ENCODE measurements around the gene ZNF669.

ZNF669 gene

DNA sequence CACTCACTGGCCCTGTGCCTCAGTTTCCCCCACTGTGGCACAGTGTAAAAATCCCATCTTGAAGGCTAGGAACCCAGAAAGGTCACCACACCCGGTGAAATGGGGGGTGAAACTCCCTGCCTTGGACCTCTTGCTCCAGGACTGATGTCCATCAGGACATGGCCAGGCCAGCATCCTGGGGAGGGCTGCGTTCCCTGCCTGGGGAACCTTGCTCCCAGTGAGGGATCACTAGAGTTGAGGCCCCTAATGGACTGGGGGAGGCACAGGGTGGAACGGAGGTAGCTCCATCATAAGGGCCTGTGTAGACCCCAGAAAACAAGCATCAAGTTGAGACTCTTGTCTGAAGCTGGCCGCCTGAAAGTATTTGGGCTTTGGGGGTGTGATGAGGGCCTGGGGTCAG is 15.2 kb downstream of the ZNF669 start:
- no peaks in the 10 kb centered on the region for H3K36me3 ChIP-seq (ENCODE audit: control insufficient read depth, insufficient read depth, low read length, severe bottlenecking)
- no peak overlapping the region for H3K4me3 ChIP-seq (ENCODE audit: low read length)
- no peaks in the 10 kb centered on the region for H3K4me1 ChIP-seq (ENCODE audit: control insufficient read depth, insufficient read depth, low read length)
- H3K9ac ChIP-seq (ENCODE audit: low read length), result no peak overlapping the region
- H3K27me3 ChIP-seq (replicated peaks; ENCODE audit: control insufficient read depth, insufficient read depth, low read length), result no peaks in the 10 kb centered on the region
- no peaks in the 10 kb centered on the region for H3K9me3 ChIP-seq (ENCODE audit: control insufficient read depth, low read length)
- no peak for DNase-seq (ENCODE audit: low read depth)

DNA sequence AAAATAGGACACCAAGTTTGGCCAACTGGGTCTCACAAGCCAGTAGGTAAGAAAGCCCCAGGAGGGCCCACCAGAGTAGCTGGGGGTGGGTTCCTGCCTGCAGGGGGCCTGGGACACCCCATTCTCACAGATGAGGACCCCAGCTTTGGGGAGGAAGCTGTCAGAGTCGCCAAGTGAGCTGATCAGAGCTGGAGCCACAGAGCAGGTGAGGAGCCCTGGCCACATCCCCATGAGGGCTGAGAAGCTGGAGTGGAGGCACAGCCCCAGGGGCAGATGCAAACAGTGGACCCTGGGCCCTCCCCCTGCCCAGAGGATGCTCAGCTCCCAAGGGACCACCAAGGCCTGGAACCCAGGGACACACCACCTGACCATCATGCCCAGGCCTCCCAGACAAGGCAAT is 16.9 kb downstream of the ZNF669 start:
- Histone ChIP-seq H3K9me3 (ENCODE audit: control insufficient read depth, low read length) (peaks cover 3% of the 10 kb centered on the region), H3K4me1 (ENCODE audit: control insufficient read depth, insufficient read depth, low read length) (no peaks in the 10 kb centered on the region), H3K9ac (ENCODE audit: low read length) (no peak overlapping the region), H3K4me3 (ENCODE audit: low read length) (no peak overlapping the region), H3K36me3 (ENCODE audit: control insufficient read depth, insufficient read depth, low read length, severe bottlenecking) (no peaks in the 10 kb centered on the region), H3K27me3 (replicated peaks; ENCODE audit: control insufficient read depth, insufficient read depth, low read length) (no peaks in the 10 kb centered on the region)
- DNase-seq (ENCODE audit: low read depth), result no peak

DNA sequence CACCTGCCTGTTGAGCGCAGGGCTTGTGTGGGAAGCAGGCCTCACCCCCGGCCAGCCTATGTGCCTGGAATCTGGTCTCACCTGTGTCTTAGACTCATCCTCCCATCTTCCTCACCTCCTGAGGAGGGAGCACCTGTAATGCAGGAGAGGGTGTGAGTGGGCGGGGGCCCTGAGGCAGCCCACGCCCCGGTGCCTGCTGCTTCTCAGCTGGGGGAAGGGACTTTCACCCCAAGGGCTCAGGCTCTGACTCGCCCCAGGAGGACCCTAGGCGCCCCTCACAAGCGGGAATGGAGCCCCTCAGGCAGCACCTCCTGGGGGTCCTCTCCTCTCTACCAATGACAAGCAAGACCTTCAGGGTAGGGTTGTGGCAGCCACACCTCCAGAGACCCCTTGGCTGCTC is 18.8 kb downstream of the ZNF669 start:
- Histone ChIP-seq H3K4me3 (ENCODE audit: low read length) (no peak overlapping the region), H3K9ac (ENCODE audit: low read length) (no peak overlapping the region), H3K36me3 (ENCODE audit: control insufficient read depth, insufficient read depth, low read length, severe bottlenecking) (no peaks in the 10 kb centered on the region), H3K9me3 (ENCODE audit: control insufficient read depth, low read length) (peaks cover 3% of the 10 kb centered on the region), H3K27me3 (replicated peaks; ENCODE audit: control insufficient read depth, insufficient read depth, low read length) (no peaks in the 10 kb centered on the region), H3K4me1 (ENCODE audit: control insufficient read depth, insufficient read depth, low read length) (no peaks in the 10 kb centered on the region)
- no peak for DNase-seq (ENCODE audit: low read depth)

DNA sequence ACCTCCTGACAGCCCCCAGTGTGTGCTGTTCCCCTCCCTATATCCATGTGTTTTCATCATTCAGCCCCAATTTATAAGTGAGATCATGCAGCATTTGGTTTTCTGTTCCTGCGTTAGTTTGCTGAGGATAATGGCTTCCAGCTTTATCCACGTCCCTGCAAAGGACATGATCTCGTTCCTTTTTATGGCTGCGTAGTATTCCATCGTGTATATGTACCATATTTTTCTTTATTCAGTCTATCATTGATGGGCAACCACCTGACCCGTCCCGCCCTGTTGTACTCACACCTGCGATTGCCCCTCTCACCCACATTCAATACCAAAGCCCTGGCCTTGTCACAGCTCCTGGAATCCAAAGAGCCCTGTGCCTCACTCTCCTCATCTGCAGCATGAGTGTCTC is 19.4 kb downstream of the ZNF669 start:
- Histone ChIP-seq H3K36me3 (ENCODE audit: control insufficient read depth, insufficient read depth, low read length, severe bottlenecking) (no peaks in the 10 kb centered on the region), H3K9me3 (ENCODE audit: control insufficient read depth, low read length) (peaks cover 3% of the 10 kb centered on the region), H3K4me3 (ENCODE audit: low read length) (no peak overlapping the region), H3K9ac (ENCODE audit: low read length) (no peak overlapping the region), H3K27me3 (replicated peaks; ENCODE audit: control insufficient read depth, insufficient read depth, low read length) (no peaks in the 10 kb centered on the region), H3K4me1 (ENCODE audit: control insufficient read depth, insufficient read depth, low read length) (no peaks in the 10 kb centered on the region)
- no peak for DNase-seq (ENCODE audit: low read depth)

DNA sequence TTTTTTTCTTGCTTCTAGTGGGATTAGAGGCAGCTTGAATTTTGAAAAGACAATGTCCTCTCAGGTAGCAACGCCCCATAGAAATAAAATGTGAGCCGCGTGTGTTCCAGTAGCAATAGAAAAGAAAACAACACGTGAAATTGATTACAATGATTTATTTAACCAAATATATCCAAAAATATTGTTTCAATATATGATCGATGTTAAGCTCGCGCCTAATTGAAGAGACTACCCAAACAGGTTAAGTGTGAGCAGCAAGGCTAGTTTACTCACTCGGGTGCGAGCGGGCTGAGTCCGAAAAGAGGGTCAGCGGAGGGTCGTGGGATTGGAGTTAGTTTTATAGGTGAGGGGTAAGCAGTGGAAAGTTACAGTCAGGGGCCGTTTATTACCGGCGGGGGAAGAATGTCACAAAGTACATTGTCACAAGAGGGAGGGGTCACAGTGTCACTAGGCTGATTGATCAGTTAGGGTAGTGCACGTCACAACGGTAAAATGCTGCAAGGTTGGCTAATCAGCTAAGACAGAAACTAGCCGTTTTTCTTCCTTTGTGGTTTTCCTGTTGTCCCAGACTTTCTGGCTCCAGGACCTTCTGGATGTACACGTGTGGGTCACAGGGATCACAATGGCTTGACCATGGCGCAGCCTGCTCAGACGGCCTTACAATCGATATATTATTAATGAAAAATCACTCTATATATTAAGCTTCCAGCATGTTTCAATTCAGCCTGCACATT is 24.8 kb downstream of the ZNF669 start:
- no peak for DNase-seq (ENCODE audit: low read depth)
- H3K36me3 ChIP-seq (ENCODE audit: control insufficient read depth, insufficient read depth, low read length, severe bottlenecking), result no peaks in the 10 kb centered on the region
- H3K4me1 ChIP-seq (ENCODE audit: control insufficient read depth, insufficient read depth, low read length), result peaks cover 16% of the 10 kb centered on the region
- H3K9ac ChIP-seq (ENCODE audit: low read length), result peak overlapping the region; percentile 93
- peak overlapping the region; percentile 98 for H3K4me3 ChIP-seq (ENCODE audit: low read length)
- H3K9me3 ChIP-seq (ENCODE audit: control insufficient read depth, low read length), result peaks cover 3% of the 10 kb centered on the region
- H3K27me3 ChIP-seq (replicated peaks; ENCODE audit: control insufficient read depth, insufficient read depth, low read length), result no peaks in the 10 kb centered on the region

DNA sequence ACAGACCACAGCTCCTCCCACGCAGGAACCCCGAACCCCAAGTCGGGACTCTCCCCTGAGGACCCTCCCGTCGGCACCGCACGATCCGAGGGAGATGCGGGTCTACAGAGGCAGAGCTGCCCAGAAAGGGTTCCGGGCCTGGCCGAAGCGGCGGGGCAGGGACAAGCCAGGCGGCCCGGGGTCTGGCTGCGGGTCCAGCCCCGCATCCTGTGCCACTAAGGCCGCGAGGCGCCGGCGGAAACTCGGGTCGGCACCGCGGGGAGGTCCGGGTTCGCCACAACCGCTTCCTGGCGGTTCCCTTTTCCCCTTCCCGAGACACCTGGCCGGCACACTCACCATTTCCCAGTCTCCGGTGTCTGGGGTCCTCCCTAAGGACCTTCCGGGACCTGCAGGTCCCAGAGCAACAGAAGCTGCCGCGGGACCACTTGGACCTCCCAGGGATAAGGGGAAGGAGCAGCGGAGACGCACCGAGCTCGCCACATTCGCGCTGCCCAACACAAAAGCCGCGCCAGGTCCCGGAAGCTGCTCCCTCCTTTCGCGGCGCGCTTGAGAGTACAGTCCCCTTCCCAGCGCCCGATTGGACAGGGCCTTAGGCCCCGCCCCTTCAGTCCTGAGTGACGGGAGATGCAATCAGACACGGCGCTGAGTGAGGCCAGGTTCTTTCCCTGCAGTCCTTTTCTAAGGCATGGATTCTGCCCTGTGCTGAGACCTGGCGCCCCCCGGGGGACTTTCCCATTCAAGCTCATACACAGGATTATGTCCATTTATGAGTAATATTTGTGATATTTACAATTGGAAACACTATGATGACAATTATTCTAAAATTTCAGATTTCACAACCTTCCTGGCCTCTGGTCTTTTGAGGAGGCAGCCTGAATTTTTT is 25.7 kb downstream of the ZNF669 start, which contains the start of gene ZNF670:
ZNF670 (minus strand) TSS at position 554 of the 883 bp plus-strand sequence; CDS start at position 339, 215 bp downstream.
- H3K4me3 ChIP-seq (ENCODE audit: low read length), result peak within 1 kb of the TSS; percentile 98
- H3K4me1 ChIP-seq (ENCODE audit: control insufficient read depth, insufficient read depth, low read length), result peaks cover 16% of the 10 kb centered on the region
- peaks cover 3% of the 10 kb centered on the region for H3K9me3 ChIP-seq (ENCODE audit: control insufficient read depth, low read length)
- H3K36me3 ChIP-seq (ENCODE audit: control insufficient read depth, insufficient read depth, low read length, severe bottlenecking), result no peaks in the 10 kb centered on the region
- peak; percentile 99 for DNase-seq (ENCODE audit: low read depth)
- no peaks in the 10 kb centered on the region for H3K27me3 ChIP-seq (replicated peaks; ENCODE audit: control insufficient read depth, insufficient read depth, low read length)
- peak within 1 kb of the TSS; percentile 93 for H3K9ac ChIP-seq (ENCODE audit: low read length)

DNA sequence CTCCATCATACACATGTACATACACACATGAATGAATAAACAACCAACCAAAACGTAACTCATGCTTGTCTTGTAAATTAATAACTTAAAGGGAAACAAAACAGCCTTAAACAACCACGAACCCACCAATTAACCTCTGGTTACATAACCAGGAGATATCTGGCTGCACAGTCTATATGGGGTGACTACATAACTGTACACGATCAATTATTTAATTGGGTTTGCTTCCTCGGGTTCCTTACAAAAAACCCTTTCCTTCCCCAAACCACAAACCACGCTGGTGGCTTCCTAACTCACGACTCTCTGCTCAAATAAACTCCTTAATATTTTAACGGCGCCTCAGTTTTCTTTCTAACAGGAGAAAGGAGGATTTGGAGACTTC is 26.3 kb downstream of the ZNF669 start:
- Histone ChIP-seq H3K4me1 (ENCODE audit: control insufficient read depth, insufficient read depth, low read length) (peaks cover 16% of the 10 kb centered on the region), H3K9ac (ENCODE audit: low read length) (peak overlapping the region; percentile 93), H3K36me3 (ENCODE audit: control insufficient read depth, insufficient read depth, low read length, severe bottlenecking) (no peaks in the 10 kb centered on the region), H3K9me3 (ENCODE audit: control insufficient read depth, low read length) (no peaks in the 10 kb centered on the region), H3K27me3 (replicated peaks; ENCODE audit: control insufficient read depth, insufficient read depth, low read length) (no peaks in the 10 kb centered on the region), H3K4me3 (ENCODE audit: low read length) (peak overlapping the region; percentile 98)
- DNase-seq (ENCODE audit: low read depth), result peak; percentile 25

DNA sequence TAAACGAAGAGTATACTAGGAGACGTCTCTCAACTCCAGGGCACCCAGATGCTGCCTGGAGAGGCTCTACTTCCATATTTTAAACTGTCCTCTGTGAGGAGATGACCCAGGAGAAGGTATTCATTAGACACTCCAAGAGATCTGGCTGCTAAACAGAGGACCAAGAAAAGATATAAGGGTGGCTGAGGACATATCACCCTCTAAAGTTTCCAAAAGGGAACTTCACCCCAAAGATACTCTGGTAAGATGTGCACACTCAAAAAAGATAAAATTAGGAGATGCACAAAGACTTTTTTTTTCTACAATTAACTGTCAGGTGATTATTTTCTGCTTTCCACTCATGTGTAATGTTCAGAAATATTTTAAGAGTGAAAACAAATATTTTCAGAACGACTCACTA is 26.9 kb downstream of the ZNF669 start:
- Histone ChIP-seq H3K36me3 (ENCODE audit: control insufficient read depth, insufficient read depth, low read length, severe bottlenecking) (no peaks in the 10 kb centered on the region), H3K9ac (ENCODE audit: low read length) (peak overlapping the region; percentile 93), H3K9me3 (ENCODE audit: control insufficient read depth, low read length) (no peaks in the 10 kb centered on the region), H3K4me1 (ENCODE audit: control insufficient read depth, insufficient read depth, low read length) (peaks cover 16% of the 10 kb centered on the region), H3K27me3 (replicated peaks; ENCODE audit: control insufficient read depth, insufficient read depth, low read length) (no peaks in the 10 kb centered on the region), H3K4me3 (ENCODE audit: low read length) (peak overlapping the region; percentile 98)
- peak; percentile 23 for DNase-seq (ENCODE audit: low read depth)

DNA sequence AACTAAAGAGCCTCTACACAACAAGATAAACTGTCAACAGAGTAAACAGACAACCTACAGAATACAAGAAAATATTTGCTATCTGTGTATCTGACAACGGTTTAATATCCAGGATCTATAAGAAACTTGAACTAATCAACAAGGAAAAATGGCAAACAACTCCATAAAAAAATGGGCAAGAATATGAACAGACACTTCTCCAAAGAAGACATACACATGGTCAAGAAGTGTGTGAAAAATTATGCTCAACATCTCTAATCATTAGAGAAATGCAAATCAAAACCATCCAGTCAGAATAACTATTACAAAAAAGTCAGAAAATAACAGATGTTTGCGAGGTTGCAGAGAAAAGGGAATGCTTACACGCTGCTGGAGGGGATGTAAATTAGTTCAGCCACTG is 33.5 kb downstream of the ZNF669 start:
- H3K4me3 ChIP-seq (ENCODE audit: low read length), result no peak overlapping the region
- no peaks in the 10 kb centered on the region for H3K36me3 ChIP-seq (ENCODE audit: control insufficient read depth, insufficient read depth, low read length, severe bottlenecking)
- H3K27me3 ChIP-seq (replicated peaks; ENCODE audit: control insufficient read depth, insufficient read depth, low read length), result no peaks in the 10 kb centered on the region
- H3K9ac ChIP-seq (ENCODE audit: low read length), result no peak overlapping the region
- H3K9me3 ChIP-seq (ENCODE audit: control insufficient read depth, low read length), result peaks cover 6% of the 10 kb centered on the region
- H3K4me1 ChIP-seq (ENCODE audit: control insufficient read depth, insufficient read depth, low read length), result no peaks in the 10 kb centered on the region
- DNase-seq (ENCODE audit: low read depth), result no peak

DNA sequence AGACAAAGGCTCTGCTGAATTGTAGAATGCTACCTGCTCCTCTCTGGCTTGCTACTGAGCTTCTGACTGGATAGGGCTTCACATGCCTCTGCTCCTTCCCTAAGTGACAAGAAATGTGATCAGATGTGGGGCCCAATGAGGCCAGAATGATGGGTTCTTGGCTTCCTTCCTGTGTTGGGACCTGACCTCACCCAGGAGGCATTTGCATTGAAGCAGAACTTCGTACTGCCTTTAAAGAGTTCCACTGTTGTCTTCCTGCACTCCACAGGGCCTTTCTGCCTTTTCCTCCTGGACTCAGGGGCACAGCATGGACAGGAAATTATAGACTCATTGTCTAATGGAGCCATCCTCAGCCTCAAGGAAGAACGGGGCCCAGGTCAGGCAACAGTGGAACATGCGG is 39.9 kb downstream of the ZNF669 start:
- Histone ChIP-seq H3K9me3 (ENCODE audit: control insufficient read depth, low read length) (no peaks in the 10 kb centered on the region), H3K4me1 (ENCODE audit: control insufficient read depth, insufficient read depth, low read length) (no peaks in the 10 kb centered on the region), H3K4me3 (ENCODE audit: low read length) (no peak overlapping the region), H3K9ac (ENCODE audit: low read length) (no peak overlapping the region), H3K36me3 (ENCODE audit: control insufficient read depth, insufficient read depth, low read length, severe bottlenecking) (no peaks in the 10 kb centered on the region), H3K27me3 (replicated peaks; ENCODE audit: control insufficient read depth, insufficient read depth, low read length) (no peaks in the 10 kb centered on the region)
- DNase-seq (ENCODE audit: low read depth), result no peak

DNA sequence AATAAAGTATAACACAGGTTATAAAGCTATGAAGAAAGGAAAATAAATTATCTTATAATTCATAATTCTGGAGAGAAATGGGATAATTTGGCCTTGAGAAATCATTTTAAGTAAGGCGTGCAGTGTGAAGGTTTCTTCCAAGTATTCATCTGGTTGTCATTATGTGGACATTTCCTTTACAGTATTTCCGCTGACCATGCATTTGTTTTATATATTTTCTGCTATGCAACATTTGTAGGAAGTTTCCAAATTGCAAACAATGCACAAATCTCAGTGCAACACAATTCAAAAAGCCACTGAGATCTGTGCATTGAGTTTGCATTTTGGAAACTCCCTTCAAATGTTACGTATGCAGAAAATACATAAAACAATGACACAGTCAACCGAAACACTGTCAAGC is 43.4 kb downstream of the ZNF669 start:
- Histone ChIP-seq H3K9ac (ENCODE audit: low read length) (no peak overlapping the region), H3K9me3 (ENCODE audit: control insufficient read depth, low read length) (peaks cover 12% of the 10 kb centered on the region), H3K4me1 (ENCODE audit: control insufficient read depth, insufficient read depth, low read length) (no peaks in the 10 kb centered on the region), H3K27me3 (replicated peaks; ENCODE audit: control insufficient read depth, insufficient read depth, low read length) (no peaks in the 10 kb centered on the region), H3K36me3 (ENCODE audit: control insufficient read depth, insufficient read depth, low read length, severe bottlenecking) (no peaks in the 10 kb centered on the region), H3K4me3 (ENCODE audit: low read length) (no peak overlapping the region)
- DNase-seq (ENCODE audit: low read depth), result no peak
